ENCODE results near the gene SPOP.

DNA sequence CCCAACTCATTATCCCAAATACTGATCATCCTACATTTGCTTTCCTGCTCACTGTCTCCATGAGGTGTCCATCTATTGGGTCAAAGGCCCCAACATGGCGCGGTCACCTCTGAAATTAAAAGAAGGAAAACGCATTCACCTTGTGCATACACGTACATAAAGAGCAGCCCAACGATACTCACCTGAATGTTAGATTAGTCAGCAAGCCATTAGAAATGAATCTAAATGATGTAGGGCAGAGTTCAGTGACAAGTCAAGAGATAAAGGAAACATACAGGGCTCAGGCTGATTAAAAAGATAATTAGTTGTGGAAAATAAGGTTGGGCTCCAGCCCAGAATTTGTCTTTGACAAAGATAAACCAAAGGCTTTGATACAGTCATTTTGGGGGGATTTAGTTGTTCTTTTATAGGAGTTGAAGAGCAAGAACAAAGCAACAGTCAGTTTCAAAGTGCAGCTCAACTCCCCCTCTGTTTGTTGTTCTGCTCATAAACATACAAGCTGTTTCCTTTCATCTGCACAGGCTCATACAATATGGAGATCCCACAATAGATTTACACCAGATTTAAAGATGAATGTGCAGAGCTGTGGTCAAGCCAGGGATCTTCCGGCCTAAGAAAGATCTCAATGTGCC lies 81.2 kb downstream of the SPOP start:
- TF ChIP-seq, protein P1, sequence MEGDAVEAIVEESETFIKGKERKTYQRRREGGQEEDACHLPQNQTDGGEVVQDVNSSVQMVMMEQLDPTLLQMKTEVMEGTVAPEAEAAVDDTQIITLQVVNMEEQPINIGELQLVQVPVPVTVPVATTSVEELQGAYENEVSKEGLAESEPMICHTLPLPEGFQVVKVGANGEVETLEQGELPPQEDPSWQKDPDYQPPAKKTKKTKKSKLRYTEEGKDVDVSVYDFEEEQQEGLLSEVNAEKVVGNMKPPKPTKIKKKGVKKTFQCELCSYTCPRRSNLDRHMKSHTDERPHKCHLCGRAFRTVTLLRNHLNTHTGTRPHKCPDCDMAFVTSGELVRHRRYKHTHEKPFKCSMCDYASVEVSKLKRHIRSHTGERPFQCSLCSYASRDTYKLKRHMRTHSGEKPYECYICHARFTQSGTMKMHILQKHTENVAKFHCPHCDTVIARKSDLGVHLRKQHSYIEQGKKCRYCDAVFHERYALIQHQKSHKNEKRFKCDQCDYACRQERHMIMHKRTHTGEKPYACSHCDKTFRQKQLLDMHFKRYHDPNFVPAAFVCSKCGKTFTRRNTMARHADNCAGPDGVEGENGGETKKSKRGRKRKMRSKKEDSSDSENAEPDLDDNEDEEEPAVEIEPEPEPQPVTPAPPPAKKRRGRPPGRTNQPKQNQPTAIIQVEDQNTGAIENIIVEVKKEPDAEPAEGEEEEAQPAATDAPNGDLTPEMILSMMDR (IDR thresholded peaks at IDR 0.05) = no peak
- TF ChIP-seq POLR2A (IDR thresholded peaks at IDR 0.05) = no peak
